NCI-H2227 treated with DMSO at 0.1 percent for 48 hours (cell line): Measurements from ENCODE around the gene LEF1.

Experiments
- DNase-seq: peaks from one replicate; lab custom pipeline; 2025; lab: John Stamatoyannopoulos, UW

The LEF1 gene

DNA sequence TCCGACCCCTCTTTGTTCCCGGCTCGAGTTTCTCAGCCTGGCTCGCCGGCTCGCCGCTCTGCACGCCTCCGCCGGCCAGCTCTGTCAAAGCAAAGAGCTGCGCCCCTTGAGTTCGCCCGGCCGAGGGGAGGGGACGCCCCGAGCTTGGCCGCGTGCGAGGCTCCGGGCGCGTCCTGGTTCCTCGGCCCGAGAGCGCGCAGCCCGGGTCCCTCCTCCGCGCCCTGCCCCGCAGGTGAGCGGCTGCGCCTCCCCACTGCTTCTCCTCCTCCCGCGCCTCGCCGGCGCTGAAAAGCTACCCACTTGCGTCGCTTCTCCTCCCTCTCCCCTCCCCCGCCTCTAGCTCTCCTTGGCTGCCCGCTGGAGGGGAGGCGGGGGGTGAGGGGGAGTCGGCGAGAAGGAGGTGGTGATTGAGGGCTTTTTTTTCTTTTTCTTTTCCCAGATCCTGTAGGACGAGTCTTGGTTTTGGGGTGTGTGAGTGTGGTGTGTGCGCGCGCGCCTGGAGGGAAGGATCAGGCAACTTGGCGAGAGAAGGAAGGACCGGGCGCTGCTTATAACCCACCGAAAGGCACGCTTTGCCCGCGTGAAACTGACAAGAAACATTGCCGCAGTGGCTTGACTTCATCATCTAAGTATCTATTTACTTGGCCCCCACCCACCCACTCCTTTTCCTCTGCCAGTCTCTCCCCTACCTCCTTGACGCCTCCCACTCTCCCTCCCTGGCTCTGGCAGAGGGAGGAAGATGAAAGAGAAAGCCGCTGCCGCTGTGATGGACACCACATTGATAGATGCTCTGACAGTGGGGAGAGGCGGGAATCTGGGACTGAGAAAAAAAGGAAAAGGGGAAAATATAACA lies at the start of gene LEF1:
Gene LEF1 (minus strand): TSS at position 262 of the 853 bp plus-strand sequence. CDS start 1,165 bp downstream, outside the sequence.
- peak; percentile 80 for DNase-seq

DNA sequence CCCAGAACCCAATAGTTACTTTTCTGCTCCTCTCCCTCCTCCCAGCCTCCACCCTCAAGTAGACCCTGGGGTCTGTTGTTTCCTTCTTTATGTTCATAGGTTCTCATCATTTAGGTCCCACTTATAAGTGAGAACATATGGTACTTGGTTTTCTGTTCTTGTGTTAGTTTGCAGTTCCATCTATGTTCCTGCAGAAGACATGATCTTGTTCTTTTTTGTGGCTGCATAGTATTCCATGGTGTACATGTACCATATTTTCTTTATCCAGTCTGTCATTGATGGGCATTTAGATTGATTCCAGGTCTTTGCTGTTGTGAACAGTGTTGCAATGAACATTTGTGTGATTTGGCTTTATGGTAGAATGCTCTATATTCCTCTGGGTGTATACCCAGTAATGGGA lies 47.8 kb upstream of the LEF1 start:
- no peak for DNase-seq

DNA sequence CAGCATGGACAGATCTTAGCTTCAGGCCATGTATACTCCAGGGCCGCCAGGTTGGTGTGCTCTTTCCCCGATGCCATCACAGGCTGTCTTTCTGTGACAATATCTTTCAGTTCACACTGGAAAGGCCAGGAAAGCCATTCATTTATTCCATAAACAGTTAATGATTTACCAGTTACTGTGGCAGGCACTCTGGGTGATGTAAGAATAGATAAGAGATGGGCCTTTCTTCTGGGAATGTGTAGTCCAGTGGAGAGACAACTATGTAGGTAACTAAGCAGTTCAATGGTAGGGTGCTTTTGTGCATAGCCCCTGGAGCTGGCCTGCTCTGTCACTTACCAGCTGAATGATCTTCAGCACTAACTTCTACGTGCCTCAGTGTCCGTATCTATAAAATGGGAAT lies 46.3 kb upstream of the LEF1 start:
- DNase-seq: no peak

DNA sequence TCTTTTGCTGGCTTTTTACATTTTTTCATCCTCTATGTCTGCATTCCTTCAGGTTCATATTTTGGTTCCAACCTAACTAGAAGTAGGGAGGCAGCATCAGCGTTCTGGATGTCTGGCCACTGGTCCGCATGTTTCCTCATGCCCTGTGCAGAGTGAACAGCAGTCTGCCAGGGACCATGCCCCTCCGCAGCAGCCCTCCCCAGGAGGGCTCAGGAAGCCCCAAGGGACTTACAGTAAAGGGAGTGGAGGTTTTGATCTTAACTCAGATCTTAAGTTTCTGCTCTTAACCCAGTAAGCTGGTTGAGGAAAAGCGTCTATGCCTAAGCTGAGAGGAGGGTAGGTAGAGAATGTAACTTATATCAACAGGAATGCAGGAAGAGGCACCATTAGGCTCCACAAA lies 45.0 kb upstream of the LEF1 start:
- DNase-seq: no peak

DNA sequence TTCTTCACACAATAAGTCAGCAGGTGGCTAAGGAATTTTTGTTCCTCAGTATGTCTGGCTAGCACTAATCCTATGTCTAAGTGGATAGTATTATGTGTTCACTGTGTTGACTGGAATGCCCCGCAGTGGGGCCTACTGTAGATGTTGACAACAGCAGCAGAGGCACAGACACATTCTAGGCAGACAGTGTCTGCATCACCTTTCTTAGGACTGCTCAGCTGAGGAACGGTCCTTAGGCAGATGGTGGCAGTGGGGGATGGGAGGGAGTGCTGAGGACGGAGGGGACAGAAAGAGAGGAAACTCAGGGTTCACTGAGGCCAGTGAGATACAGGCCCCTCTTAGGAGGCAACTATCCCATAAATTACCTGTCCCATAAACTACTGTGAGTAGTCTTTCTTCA lies 44.6 kb upstream of the LEF1 start:
- no peak for DNase-seq

DNA sequence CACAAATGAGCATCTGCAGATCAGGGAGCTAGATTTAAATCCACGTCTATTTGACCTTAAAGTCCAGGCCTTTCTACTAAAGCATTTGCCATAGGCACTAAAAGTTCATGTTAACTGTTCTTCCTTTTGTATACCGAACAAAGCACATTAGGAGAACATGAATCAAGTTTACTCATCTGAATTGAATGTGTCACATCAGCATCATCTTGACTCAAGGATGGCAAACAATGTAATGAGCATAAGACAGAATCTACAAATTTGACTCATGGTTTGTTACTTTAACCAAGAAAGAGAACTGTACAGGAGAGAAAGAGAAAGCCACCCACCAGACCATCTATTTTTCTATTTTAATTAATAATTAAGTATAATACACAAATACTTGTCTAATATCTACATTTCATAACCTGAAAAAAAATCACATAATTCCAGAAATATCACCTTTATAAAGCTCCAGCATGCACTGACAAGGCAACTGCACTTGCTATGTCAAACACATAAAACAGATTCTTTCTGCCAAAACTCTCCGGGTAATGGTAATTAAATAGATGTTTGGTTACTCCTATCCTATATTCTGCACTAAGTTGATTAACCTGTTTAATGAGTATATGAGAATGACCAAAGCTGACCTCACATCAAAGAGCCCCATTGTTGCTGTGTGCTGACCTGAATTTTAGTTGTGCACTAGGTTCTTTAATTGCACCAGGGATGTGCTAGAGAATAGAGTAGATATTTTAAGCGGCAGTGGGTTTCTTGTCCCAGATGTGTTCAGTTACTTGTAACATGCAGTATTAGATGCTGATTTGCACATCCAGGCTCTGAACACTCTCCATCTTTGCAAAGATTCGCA lies 42.5 kb upstream of the LEF1 start:
- no peak for DNase-seq

DNA sequence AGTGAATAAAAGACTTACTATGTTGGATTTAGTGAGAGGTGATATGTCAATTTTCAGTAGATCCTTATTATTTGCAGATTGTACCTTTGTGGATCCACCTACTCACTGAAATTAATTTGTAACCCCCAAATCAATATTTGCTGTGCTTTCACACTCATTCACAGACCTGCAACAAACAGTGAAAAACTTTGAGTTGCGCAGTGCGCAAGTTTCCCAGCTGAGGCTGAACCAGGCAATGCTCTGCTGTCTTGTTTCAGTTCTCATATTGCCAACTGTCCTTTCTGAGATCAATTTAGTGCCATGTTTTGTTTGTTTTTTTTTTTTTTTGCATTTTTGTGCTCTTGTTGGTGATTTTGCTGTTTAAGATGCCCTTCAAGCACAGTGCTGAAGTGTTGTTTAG lies 40.8 kb upstream of the LEF1 start:
- no peak for DNase-seq

DNA sequence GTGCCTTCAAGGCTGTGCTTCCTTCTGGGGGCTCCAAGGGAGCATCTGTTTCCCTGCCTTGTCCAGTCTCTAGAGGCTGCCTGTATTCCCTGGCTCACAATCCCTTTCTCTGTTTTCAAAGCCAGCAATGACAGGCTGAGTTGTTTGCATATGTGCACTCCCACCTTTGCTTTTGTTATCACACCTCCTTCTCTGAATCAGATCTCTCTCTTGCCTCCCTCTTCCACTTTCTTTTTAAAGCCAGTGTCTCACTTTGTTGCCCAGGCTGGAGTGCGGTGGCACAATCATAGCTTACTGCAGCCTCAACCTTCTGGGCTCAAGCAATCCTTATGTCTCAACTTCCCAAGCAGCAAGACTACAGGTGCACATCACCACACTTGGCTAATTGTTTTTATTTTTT lies 37.1 kb upstream of the LEF1 start:
- no peak for DNase-seq

DNA sequence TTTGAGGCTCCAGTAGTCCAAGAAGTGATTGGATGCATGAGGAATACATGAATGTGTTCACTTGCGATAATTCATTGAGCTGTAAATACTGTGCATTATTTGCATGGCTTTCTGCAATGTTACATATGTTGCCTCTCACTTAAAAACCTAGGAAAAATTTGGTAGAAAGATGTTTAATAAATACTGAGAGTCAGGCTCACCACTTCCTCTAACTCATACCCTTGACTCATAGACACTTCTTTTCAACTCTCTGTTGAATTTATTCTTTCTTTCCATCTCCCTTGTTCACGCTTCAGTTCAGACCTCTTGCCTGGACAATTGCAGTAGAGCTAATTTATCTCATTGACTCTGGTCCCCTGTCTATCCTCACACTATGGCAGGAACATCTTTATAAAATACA lies 35.8 kb upstream of the LEF1 start:
- DNase-seq: no peak

DNA sequence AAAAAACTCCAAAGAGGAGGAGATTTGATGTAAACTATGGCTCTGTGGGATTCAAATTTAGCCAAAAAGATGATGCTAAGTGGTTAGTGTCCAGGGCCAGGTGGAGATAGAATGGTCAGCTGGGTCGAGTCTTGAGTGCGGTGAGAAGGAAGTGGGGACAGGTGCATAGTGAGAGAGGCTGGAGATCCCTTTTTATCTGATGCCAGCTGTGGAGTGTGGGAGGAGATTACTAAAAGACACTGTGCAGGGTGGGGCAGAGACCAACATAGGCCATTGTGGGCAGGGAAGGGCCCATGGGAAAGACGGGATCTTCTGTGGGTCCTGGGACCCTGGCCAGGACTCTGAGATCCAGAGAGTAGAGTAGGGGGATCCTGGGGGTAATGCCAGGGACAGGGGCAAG lies 34.6 kb upstream of the LEF1 start:
- no peak for DNase-seq

DNA sequence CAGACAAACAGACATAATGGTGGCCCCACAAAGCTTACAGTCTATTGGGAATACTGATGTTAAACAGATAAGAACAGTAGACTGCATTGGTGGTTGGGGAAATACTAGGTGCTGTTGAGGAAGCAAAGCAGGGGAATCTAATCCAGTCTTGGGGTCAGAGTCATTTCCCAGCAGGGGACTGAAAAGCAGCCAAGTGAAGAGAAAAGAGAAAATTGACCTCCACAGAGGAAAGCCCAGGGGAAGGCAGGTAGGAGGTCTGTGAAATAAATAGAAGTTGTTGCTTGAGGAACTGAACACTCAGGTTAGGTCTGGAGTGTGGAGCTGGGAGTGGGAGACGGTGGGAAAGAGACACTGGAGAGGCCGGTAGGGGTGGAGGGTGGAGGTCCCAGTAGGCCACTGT lies 33.0 kb upstream of the LEF1 start:
- no peak for DNase-seq

DNA sequence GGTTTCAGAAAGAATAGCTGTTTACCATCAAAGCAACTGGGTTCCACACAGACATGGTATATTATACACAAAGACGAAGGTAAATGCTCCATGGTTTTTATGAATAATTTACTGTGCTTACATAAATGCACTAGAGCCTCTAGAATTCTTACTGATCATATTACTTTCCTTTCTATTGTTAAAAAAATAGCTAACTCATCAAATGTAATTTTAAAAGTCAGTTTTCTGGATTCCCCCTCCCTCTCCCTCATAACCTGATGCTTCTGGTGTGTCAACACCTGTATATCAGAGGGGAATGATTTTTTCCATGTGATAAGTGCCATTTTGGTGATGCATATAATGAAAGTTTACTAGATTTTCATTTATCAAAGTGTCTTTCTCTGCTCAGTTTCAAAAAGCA lies 31.1 kb upstream of the LEF1 start:
- no peak for DNase-seq

DNA sequence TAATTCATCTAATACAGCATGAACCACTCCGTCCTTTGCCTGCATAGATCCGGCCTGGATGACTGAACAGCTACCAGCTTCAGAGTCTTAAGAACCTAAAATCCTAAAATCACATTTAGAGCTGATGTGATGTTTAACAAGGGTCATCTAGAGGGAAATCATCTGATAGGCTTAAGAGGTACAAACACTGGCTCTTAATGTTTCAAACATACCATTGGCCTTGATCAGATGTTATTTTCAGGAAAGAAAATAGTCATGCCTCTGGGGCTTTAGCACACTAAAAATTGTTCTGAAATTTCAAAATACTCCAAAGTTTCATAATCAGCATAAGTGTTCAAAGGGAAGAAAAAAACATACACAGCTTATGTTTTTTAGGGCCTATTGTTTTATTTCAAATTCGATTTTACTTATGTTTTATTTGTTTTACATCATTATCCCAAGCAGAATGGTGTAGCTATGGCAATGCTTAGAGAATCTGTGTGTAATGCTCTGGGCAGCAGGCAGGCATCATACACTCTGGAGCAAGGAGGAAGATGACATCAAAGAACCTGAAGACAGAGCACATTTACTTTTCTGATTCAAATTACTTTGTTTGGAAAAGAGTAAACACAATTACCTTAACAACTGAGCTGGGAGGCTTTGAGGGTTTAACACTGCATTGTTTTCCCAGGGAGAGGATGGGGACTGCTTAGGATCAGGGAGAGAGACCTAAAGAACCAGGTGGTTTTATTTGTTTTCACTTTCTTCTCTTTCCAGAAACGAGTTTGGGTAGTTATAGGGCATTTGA lies 25.3 kb upstream of the LEF1 start:
- no peak for DNase-seq

DNA sequence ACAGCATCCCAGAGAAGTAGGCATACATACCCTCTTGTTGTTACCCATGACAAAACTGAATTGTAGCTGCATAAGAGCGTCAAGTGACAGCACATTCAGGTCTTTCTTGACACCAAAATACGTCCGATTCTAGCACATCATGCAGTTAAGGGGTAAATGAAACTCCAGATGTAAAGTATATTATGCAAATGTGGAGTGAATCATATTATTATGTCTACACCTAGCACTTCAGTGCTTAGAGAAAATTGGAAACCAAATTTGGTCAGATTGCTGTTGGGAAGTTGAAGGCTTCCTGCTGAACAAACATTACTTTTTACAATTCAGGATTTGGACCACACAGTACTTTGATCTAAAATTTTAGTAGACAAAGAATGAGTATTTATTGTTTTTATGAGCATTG lies 24.2 kb upstream of the LEF1 start:
- no peak for DNase-seq

DNA sequence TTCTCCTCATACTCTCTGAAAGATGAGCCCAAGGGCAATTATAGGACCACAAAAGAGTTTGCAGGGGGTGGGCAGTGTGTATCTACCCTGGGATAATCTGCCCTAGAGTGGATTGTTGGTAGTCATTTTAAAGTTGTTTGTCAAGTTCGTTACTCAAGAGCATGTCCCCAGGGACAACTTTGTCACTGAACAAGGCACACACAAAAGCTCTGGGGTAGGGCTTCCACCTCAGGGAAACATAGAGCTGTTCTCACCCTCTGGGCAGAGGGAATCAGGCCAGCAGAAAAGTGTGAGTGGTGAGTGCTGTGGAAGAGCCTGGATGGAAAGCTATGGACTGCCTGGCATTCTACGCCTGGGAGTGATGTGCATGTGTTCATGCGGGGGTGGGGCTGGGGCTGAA lies 23.3 kb upstream of the LEF1 start:
- no peak for DNase-seq

DNA sequence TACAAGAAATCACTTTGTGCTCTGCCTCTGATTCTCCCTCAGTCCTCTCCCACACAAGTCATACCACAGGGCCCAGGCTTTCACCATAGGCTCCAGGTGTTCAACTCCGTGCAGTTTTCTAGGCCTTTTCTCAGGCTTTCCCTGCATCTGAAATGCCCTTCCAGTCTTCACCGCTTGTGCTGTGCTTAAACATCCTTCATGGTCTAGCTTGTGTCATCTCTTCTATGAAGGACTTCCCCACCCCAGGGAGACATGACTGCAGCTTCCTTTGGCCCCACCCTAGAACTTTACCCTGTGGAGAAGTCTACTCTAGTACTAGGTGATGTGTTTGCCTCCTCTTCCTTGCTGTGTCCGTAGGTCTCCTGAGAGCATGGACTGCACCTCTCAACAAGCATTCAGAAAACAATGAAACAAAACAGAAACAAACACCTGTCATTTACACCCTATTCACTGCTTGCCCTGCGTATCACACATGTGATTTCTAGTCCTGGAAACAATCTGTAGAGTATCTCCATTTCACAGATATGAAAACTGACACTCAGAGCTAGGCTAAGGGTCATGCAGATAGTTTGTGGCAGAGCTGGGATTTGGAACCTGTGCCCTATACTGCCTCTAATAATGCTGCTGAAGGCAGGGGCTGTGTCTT lies 22.7 kb upstream of the LEF1 start:
- no peak for DNase-seq

DNA sequence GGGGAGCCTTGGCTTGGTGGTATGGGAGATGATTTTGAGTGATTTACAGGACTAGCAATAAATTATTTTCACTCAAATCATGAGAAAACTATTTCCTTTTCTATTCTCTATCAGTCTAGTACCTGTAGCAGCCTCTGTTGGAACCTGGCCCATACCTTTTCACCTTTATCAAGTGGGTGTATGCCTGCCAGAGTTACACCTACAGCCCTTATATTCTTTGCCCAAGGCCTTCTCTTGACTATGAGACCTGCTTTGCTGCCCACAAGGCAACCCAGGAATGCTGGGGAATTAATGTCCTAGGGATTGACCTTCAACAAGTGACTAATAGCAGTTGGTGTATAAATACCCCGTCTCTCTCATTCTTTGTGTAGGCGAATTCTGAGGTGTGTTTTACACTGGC lies 20.0 kb upstream of the LEF1 start:
- no peak for DNase-seq

DNA sequence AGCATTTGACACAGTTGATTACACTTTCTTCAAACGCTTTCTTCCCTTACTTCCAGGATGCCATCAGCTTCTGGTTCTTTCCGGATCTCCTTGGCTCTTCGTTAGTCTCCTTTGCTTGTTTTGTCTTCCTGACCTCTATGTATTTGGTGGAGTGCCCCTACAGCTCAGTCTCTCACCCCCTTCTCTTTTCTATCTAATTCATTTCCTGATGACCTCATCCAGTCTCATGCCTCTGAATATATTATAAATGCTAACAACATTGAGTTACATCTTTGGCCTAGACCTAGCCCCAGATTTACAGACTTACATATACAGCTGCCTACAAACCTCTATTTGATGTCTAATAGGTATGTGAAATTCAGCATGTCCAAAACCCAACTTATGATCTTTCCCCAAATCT lies 16.5 kb upstream of the LEF1 start:
- DNase-seq: no peak

DNA sequence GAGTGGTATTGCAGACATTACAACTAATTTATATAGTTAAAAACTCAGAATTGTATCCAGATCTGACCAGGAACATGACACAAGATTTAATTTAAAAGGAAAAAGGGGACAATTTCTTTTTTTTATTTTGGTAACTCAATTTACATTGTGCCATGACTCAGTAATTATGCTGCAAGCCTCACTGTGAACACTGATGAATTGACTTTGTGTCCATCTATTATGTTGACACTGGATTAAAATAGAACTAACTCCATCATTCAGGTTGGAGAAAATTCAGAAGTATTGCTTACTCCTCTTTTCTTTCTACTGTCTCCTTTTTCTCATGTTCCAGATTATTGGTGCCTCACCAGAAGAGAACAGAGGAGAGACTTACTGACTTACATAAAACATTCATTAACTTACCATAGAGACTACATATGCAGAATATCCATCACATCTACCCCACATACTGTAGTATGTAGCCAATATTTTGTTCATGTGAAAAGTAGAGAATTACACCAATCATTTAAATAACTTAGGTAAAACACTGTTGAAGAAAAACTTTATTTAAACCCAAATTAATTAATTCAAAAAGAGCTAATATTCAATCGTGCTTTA lies 15.8 kb upstream of the LEF1 start:
- no peak for DNase-seq

DNA sequence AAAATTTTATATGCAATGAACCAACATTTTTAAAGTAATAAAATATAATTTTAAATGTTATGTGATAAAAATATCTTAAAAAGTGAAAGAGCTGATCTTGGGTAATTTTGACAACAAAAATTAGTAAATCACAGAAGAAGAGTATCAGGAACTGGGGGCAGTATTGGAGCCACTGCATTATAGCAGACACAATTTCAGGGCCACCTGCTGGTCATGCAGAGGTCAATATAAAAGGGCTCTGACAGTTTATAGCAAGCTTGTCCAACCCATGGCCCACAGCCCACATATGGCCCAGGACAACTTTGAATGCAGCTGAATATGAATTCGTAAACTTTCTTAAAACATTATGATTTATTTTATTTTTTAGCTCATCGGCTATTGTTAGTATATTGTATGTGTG lies 13.0 kb upstream of the LEF1 start:
- DNase-seq: no peak

DNA sequence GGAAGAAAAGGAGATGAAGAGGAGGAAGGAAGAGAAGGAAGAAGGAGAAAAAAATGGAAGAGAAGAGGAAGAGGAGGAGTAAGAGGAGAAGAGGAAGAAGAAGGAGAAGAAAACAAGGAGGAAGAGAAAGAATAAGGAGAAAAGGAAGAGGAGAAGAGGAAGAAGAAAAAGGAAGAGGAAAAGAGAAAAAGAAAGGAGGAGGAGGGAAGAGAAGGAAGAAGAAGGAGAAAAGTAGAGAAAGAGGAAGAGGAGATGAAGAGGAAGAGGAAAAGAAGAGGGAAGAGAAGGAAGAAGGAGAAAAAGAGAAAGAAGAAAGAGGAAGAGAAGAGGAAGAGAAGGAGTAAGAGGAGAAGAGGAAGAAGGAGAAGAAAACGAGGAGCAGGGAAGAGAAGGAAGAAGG lies 11.8 kb upstream of the LEF1 start:
- no peak for DNase-seq

DNA sequence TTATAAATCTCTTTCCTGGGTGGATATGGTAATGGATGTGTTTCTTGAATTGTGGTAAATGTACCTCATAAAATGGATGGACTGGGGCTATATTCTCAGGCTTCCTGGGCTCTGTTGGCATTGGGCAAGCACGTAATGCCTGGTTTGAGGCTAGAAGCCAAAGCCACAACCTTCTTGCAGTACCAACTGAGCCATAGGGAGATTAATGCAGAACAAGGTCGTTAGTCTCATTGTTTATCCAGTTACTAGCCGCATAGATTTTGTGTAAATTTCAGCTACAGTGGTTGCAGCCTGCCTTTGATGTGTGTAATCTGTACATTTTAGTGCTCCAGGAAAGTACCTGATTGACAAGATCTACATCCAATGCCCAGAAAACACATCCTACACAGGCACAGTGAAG lies 7.2 kb upstream of the LEF1 start:
- no peak for DNase-seq
